Ascending aorta (tissue), 2 donors: ENCODE results near the gene ASCL5. TPM values are rescaled to one million over a fixed set of nuclear protein-coding genes. Genes with fewer than 3 reads are reported as not detected.

Experiments used
- DNase-seq, 2 donors: peaks; one replicate each; pipeline ENCODE4 v3.0.0-alpha.2; 2019; ENCODE audit warnings: low spot score in 2 of 2
- H3K27ac ChIP-seq, 2 donors: fragments of 200-600 bp; sonication (generic); one replicate each; pipeline ENCODE4 v1.5.1; 2016 to 2017; ENCODE audit warnings: mild to moderate bottlenecking in 1 of 2
- H3K27me3 ChIP-seq: fragments of 200-600 bp; sonication (generic); one replicate; pipeline ENCODE4 v1.5.1; 2017
- H3K36me3 ChIP-seq, 2 donors: fragments of 200-600 bp; sonication (generic); one replicate each; pipeline ENCODE4 v1.5.1; 2016
- H3K4me1 ChIP-seq, 2 donors: fragments of 200-600 bp; sonication (generic); one replicate each; pipeline ENCODE4 v1.5.1; 2016 to 2017; ENCODE audit warnings: mild to moderate bottlenecking in 1 of 2
- H3K4me3 ChIP-seq, 2 donors: fragments of 200-600 bp; sonication (generic); one replicate each; pipeline ENCODE4 v1.5.1; 2016 to 2017; ENCODE audit warnings: mild to moderate bottlenecking in 1 of 2
- H3K9me3 ChIP-seq, 2 donors: fragments of 200-600 bp; sonication (generic); one replicate each; pipeline ENCODE4 v1.5.1; 2016
- CTCF ChIP-seq, 3 experiments: fragments of 200-600 bp in 2 of 3; fragments of 450-650 bp in 1 of 3; sonication (generic) in 2 of 3; IDR thresholded peaks; one replicate each; pipeline ENCODE4 v1.5.1; 2016 to 2019; ENCODE audit warnings: antibody characterized with exemption in 3 of 3, mild to moderate bottlenecking in 1 of 3, moderate library complexity in 1 of 3
- intact Hi-C: fragments of 100-400 bp; cut with DNase I; formaldehyde crosslinking; loops from one replicate; pipeline ENCODE4 v1.15.1; 2023
- total RNA-seq: library from RNA; depleted of rRNA; stranded (reverse); fragments of >200 nt; gene quantifications from one replicate; pipeline ENCODE4 v1.1.0, GENCODE V29; 2016

ASCL5 gene
- total RNA-seq, 1 donor from 2014 or later = not detected

GRCh38 chr1:201140235-201140940, 13.4 kb upstream of the ASCL5 start:
- Histone ChIP-seq H3K4me1 (peaks cover 0 to 13% of the 10 kb centered on the region in 2 donors), H3K36me3 (peaks cover 43 to 56% of the 10 kb centered on the region in 2 donors), H3K27ac (no peak overlapping the region), H3K9me3 (no peaks in the 10 kb centered on the region), H3K27me3 (no peaks in the 10 kb centered on the region), H3K4me3 (no peak overlapping the region)
- TF ChIP-seq CTCF (IDR thresholded peaks at IDR 0.05) = no peak
- DNase-seq = no peak
- intact Hi-C loops = no loop called here

GRCh38 chr1:201139756-201140155, 12.8 kb upstream of the ASCL5 start:
- Histone ChIP-seq H3K27me3 (no peaks in the 10 kb centered on the region), H3K4me3 (no peak overlapping the region), H3K4me1 (peaks cover 0 to 13% of the 10 kb centered on the region in 2 donors), H3K36me3 (peaks cover 43 to 56% of the 10 kb centered on the region in 2 donors), H3K9me3 (no peaks in the 10 kb centered on the region), H3K27ac (no peak overlapping the region)
- no peak for TF ChIP-seq CTCF (IDR thresholded peaks at IDR 0.05)
- intact Hi-C loops = loop anchor here (5.0 kb wide), 1 partner anchor 33 kb away; no protein-coding TSS in a partner anchor
- no peak for DNase-seq

- no peak for TF ChIP-seq CTCF (IDR thresholded peaks at IDR 0.05)
- DNase-seq = no peak
- Histone ChIP-seq H3K4me1 (peaks cover 0 to 13% of the 10 kb centered on the region in 2 donors), H3K36me3 (peaks cover 43 to 56% of the 10 kb centered on the region in 2 donors), H3K9me3 (no peaks in the 10 kb centered on the region), H3K27me3 (no peaks in the 10 kb centered on the region), H3K27ac (no peak overlapping the region), H3K4me3 (no peak overlapping the region)
- intact Hi-C loops = loop anchor here (5.0 kb wide), 1 partner anchor 33 kb away; no protein-coding TSS in a partner anchor
Observed at GRCh38 chr1:201139306-201139705, 12.3 kb upstream of the ASCL5 start.

- intact Hi-C loops = loop anchor here (5.0 kb wide), 1 partner anchor 34 kb away; no protein-coding TSS in a partner anchor
- Histone ChIP-seq H3K27ac (peak overlapping the region; percentile 62 to 78), H3K4me1 (peaks cover 0 to 13% of the 10 kb centered on the region in 2 donors), H3K36me3 (peaks cover 39 to 53% of the 10 kb centered on the region in 2 donors), H3K27me3 (no peaks in the 10 kb centered on the region), H3K4me3 (no peak overlapping the region), H3K9me3 (no peaks in the 10 kb centered on the region)
- no peak for DNase-seq
- no peak for TF ChIP-seq CTCF (IDR thresholded peaks at IDR 0.05)
Observed at GRCh38 chr1:201138311-201138840, 11.4 kb upstream of the ASCL5 start.

GRCh38 chr1:201137579-201138310, 10.8 kb upstream of the ASCL5 start:
- Histone ChIP-seq H3K27ac (peak overlapping the region; percentile 62 to 78), H3K9me3 (no peaks in the 10 kb centered on the region), H3K27me3 (no peaks in the 10 kb centered on the region), H3K36me3 (peaks cover 34 to 47% of the 10 kb centered on the region in 2 donors), H3K4me3 (no peak overlapping the region), H3K4me1 (peaks cover 0 to 13% of the 10 kb centered on the region in 2 donors)
- intact Hi-C loops = loop anchor here (5.0 kb wide), 1 partner anchor 35 kb away; no protein-coding TSS in a partner anchor
- DNase-seq = peak in 1 of 2 donors; percentile 86
- no peak for TF ChIP-seq CTCF (IDR thresholded peaks at IDR 0.05)
